Measurements from ENCODE around the gene SCGB1D1. TPM values are rescaled to one million over a fixed set of nuclear protein-coding genes. Genes with fewer than 3 reads are reported as not detected.
A peak's percentile ranks its signal among the peaks of the same experiment; 100 is the strongest.

The SCGB1D1 gene
- total and polyA plus RNA-seq, 2 of the 8 experiments (the other 6 are each of a cell fraction or from before 2014, with no cell fraction given), result not detected

GRCh38 chr11:62147545-62147944 is 42.5 kb upstream of the SCGB1D1 start:
- Histone ChIP-seq H2BK5ac (ENCODE audit: low read depth, low read length) (no peak overlapping the region), H2BK12ac (ENCODE audit: low read depth, low read length) (no peak overlapping the region), H3K18ac (ENCODE audit: extremely low read depth, low read length) (no peak overlapping the region), H3K4ac (replicated peaks; ENCODE audit: insufficient read length, low read depth, low read length) (no peak overlapping the region), H3K79me2 (ENCODE audit: control insufficient read depth in 1 of 2, insufficient read depth in 2 of 2, low read length in 2 of 2) (no peaks in the 10 kb centered on the region), H2AFZ (ENCODE audit: low read length) (no peak overlapping the region), H4K8ac (ENCODE audit: extremely low read depth, insufficient read depth, low read length) (no peak overlapping the region), H3K4me1 (replicated peaks in 1 of 4; ENCODE audit: control insufficient read depth in 3 of 4, insufficient read depth in 4 of 4, low read length in 3 of 4) (no peaks in the 10 kb centered on the region), H3K9me3 (ENCODE audit: insufficient read depth in 2 of 2, low read depth in 1 of 2, low read length in 1 of 2) (no peaks in the 10 kb centered on the region), H4K20me1 (replicated peaks in 1 of 2; ENCODE audit: control insufficient read depth in 1 of 2, insufficient read depth in 2 of 2, low read length in 2 of 2) (peaks cover 0 to 19% of the 10 kb centered on the region in 2 experiments), H3K79me1 (ENCODE audit: low read depth, low read length) (no peaks in the 10 kb centered on the region; the same call in 1 of the 2 replicates), H3K9ac (replicated peaks in 1 of 4; ENCODE audit: extremely low read depth in 1 of 4, low read depth in 3 of 4, low read length in 3 of 4) (no peak overlapping the region), H4K5ac (ENCODE audit: insufficient read length, low read depth, low read length) (no peak overlapping the region), H3K27ac (ENCODE audit: low read depth, low read length) (no peak overlapping the region), H3K23ac (ENCODE audit: insufficient read length) (no peak overlapping the region), H2BK120ac (replicated peaks; ENCODE audit: low read depth, low read length) (no peak overlapping the region), H2AK5ac (ENCODE audit: low read depth, low read length) (no peak overlapping the region), H2BK20ac (ENCODE audit: low read length) (no peak overlapping the region), H3K36me3 (ENCODE audit: control insufficient read depth in 2 of 4, insufficient read depth in 4 of 4, low read length in 3 of 4) (peaks cover 34 to 87% (median 66%) of the 10 kb centered on the region in 4 experiments), H3K4me3 (ENCODE audit: extremely low read depth in 1 of 4, insufficient read depth in 2 of 4, low read depth in 3 of 4, low read length in 4 of 4) (no peak overlapping the region), H3K27me3 (replicated peaks in 1 of 4; ENCODE audit: control insufficient read depth in 3 of 4, extremely low read depth in 1 of 4, insufficient read depth in 3 of 4, low read length in 3 of 4) (no peaks in the 10 kb centered on the region), H4K91ac (replicated peaks; ENCODE audit: insufficient read length, low read length) (no peak overlapping the region), H2BK15ac (ENCODE audit: low read length) (no peak overlapping the region), H3K4me2 (ENCODE audit: insufficient read depth in 1 of 2, low read depth in 2 of 2, low read length in 2 of 2) (no peak overlapping the region), H3K23me2 (ENCODE audit: low read depth, low read length) (no peaks in the 10 kb centered on the region), H3K14ac (ENCODE audit: insufficient read length) (no peak overlapping the region), H3K56ac (replicated peaks; ENCODE audit: insufficient read length, low read depth, low read length) (no peak overlapping the region)
- ChIA-PET POLR2A (ENCODE audit: partially characterized antibody) (interaction anchor here (1.3 kb wide), 1 partner anchor 333 kb away, joined by 4 read pairs; no protein-coding TSS in a partner anchor), CTCF (ENCODE audit: partially characterized antibody) (interaction anchor here (0.9 to 2.2 kb wide), 13 partner anchors 10 to 250 kb away, joined by 3 to 7 read pairs (median 4); partner anchors contain the start of gene SCGB2A2)
- FAIRE-seq (no peak), DNase-seq (ENCODE audit: low read depth in 1 of 2, low spot score in 2 of 2) (no peak)
- whole genome bisulfite sequencing, 2 experiments (ENCODE audit: extremely low coverage in 1 of 2, insufficient coverage in 1 of 2, insufficient read length in 1 of 2, insufficient replicate concordance in 2 of 2, low coverage in 1 of 2, low lambda C conversion rate in 2 of 2, missing lambda C conversion rate in 1 of 2), result 96% methylated on average over 12 of the region's 12 CpGs; no CpG with 5 or more reads in 1 of the 2 experiments
- TF ChIP-seq BCL11A (IDR thresholded peaks at IDR 0.05; ENCODE audit: low read depth in 2 of 2, low read length in 2 of 2), result no peak
- no peak for TF ChIP-seq SP2 (IDR thresholded peaks at IDR 0.05; ENCODE audit: low read length)
- TF ChIP-seq SIN3A (conservative IDR thresholded peaks at IDR 0.05 in 1 of 2, IDR thresholded peaks at IDR 0.05 in 1 of 2; ENCODE audit: low read depth in 1 of 2, low read length in 2 of 2), result no peak
- TF ChIP-seq CTCF (IDR thresholded peaks at IDR 0.05; ENCODE audit: control extremely low read depth in 1 of 3, insufficient read depth in 1 of 3, low read depth in 1 of 3, low read length in 3 of 3), result peak; percentile 3 to 27 (median 19); a peak in 3 of 4 replicates

Measured in H1 (cell line).